HTERT RPE-1 (cell line): ENCODE measurements around the gene OR3A2.
"Not testable (repeated sequence)": the region's sequence is repeated elsewhere in the genome, so short reads cannot be mapped to it uniquely, and the experiment has no call there.

Experiments used
- in situ Hi-C: fragments of 300-500 bp; cut with MboI; formaldehyde crosslinking; loops from 4 replicates; pipeline ENCODE4 v1.14.3; 2020; ENCODE audit warnings: low sequenced_read_pairs

OR3A2 gene

GRCh38 chr17:3385869-3386816, at the start of gene OR3A2:
TSS of gene OR3A2 (minus strand) at chr17:3386308.
- in situ Hi-C loops = no loop called here

GRCh38 chr17:3433741-3434140, 47.6 kb upstream of the OR3A2 start, which contains the start of gene OR1E2:
TSS of gene OR1E2 (minus strand) at chr17:3433841. CDS start at chr17:3433841, 0 bp downstream.
- in situ Hi-C loops = no loop called here

GRCh38 chr17:3433215-3433614, 47.1 kb upstream of the OR3A2 start:
- in situ Hi-C loops = not testable (repeated sequence)

GRCh38 chr17:3418222-3418621, 32.1 kb upstream of the OR3A2 start:
- in situ Hi-C loops = no loop called here

- in situ Hi-C loops = no loop called here
Observed at GRCh38 chr17:3415610-3416009, 29.5 kb upstream of the OR3A2 start.

- in situ Hi-C loops = not testable (repeated sequence)
Observed at GRCh38 chr17:3412216-3412615, 26.1 kb upstream of the OR3A2 start.

GRCh38 chr17:3411070-3411469, 25.0 kb upstream of the OR3A2 start, which contains the start of gene OR3A3:
TSS of gene OR3A3 (plus strand) at chr17:3411370.
- in situ Hi-C loops = no loop called here

- in situ Hi-C loops = not testable (repeated sequence)
Observed at GRCh38 chr17:3403856-3404255, 17.7 kb upstream of the OR3A2 start.

- in situ Hi-C loops = no loop called here
Observed at GRCh38 chr17:3401786-3402185, 15.7 kb upstream of the OR3A2 start.

- in situ Hi-C loops = no loop called here
Observed at GRCh38 chr17:3400055-3400454, 13.9 kb upstream of the OR3A2 start.

- in situ Hi-C loops = no loop called here
Observed at GRCh38 chr17:3398310-3398709, 12.2 kb upstream of the OR3A2 start, which contains the start of gene OR1E1. TSS of gene OR1E1 (minus strand) at chr17:3398410. CDS start at chr17:3398410, 0 bp downstream.

GRCh38 chr17:3397801-3398200, 11.7 kb upstream of the OR3A2 start:
- in situ Hi-C loops = not testable (repeated sequence)

- in situ Hi-C loops = no loop called here
Observed at GRCh38 chr17:3389791-3390190, 3.7 kb upstream of the OR3A2 start.

- in situ Hi-C loops = no loop called here
Observed at GRCh38 chr17:3381957-3382356, 4.2 kb downstream of the OR3A2 start.

GRCh38 chr17:3378321-3378720, 7.8 kb downstream of the OR3A2 start:
- in situ Hi-C loops = no loop called here

- in situ Hi-C loops = not testable (repeated sequence)
Observed at GRCh38 chr17:3371167-3371566, 14.9 kb downstream of the OR3A2 start.

GRCh38 chr17:3342782-3343181, 43.3 kb downstream of the OR3A2 start:
- in situ Hi-C loops = not testable (repeated sequence)

- in situ Hi-C loops = no loop called here
Observed at GRCh38 chr17:3335876-3336275, 50.2 kb downstream of the OR3A2 start.

- in situ Hi-C loops = no loop called here
Observed at GRCh38 chr17:3318336-3318735, 67.8 kb downstream of the OR3A2 start.

GRCh38 chr17:3316836-3317235, 69.3 kb downstream of the OR3A2 start:
- in situ Hi-C loops = no loop called here

- in situ Hi-C loops = no loop called here
Observed at GRCh38 chr17:3308603-3309002, 77.5 kb downstream of the OR3A2 start.

- in situ Hi-C loops = no loop called here
Observed at GRCh38 chr17:3298260-3298659, 87.8 kb downstream of the OR3A2 start, which contains the start of gene OR3A1. TSS of gene OR3A1 (minus strand) at chr17:3298360. CDS start at chr17:3292582, 5,778 bp downstream.
